Measurements from ENCODE around the gene ITFG1.

The ITFG1 gene

GRCh38 chr16:47416869-47417268, 44.0 kb downstream of the ITFG1 start:
- no peak for TF ChIP-seq CTCF (IDR thresholded peaks at IDR 0.05; ENCODE audit: insufficient read depth, missing control alignments)
- DNase-seq (ENCODE audit: insufficient read length, low spot score) (no peak), FAIRE-seq (no peak)

GRCh38 chr16:47413041-47413440, 47.8 kb downstream of the ITFG1 start:
- no peak for TF ChIP-seq CTCF (IDR thresholded peaks at IDR 0.05; ENCODE audit: insufficient read depth, missing control alignments)
- DNase-seq (ENCODE audit: insufficient read length, low spot score) (no peak), FAIRE-seq (no peak)

GRCh38 chr16:47408491-47408890, 52.4 kb downstream of the ITFG1 start:
- DNase-seq (ENCODE audit: insufficient read length, low spot score), result no peak
- FAIRE-seq, result no peak
- TF ChIP-seq CTCF (IDR thresholded peaks at IDR 0.05; ENCODE audit: insufficient read depth, missing control alignments), result no peak

GRCh38 chr16:47395733-47396498, 64.9 kb downstream of the ITFG1 start:
- no peak for TF ChIP-seq CTCF (IDR thresholded peaks at IDR 0.05; ENCODE audit: insufficient read depth, missing control alignments)
- no peak for FAIRE-seq
- no peak for DNase-seq (ENCODE audit: insufficient read length, low spot score)

GRCh38 chr16:47392081-47392480, 68.8 kb downstream of the ITFG1 start:
- DNase-seq (ENCODE audit: insufficient read length, low spot score) (no peak), FAIRE-seq (no peak)
- no peak for TF ChIP-seq CTCF (IDR thresholded peaks at IDR 0.05; ENCODE audit: insufficient read depth, missing control alignments)

- FAIRE-seq (no peak), DNase-seq (ENCODE audit: insufficient read length, low spot score) (no peak)
- no peak for TF ChIP-seq CTCF (IDR thresholded peaks at IDR 0.05; ENCODE audit: insufficient read depth, missing control alignments)
These were observed 72.2 kb downstream of the ITFG1 start for GRCh38 chr16:47388705-47389104.

- FAIRE-seq, result no peak
- TF ChIP-seq CTCF (IDR thresholded peaks at IDR 0.05; ENCODE audit: insufficient read depth, missing control alignments), result no peak
- DNase-seq (ENCODE audit: insufficient read length, low spot score), result no peak
These were observed 73.7 kb downstream of the ITFG1 start for GRCh38 chr16:47387026-47387734.

Data from D721Med (cell line).